ENCODE data around the gene IGSF23.

The IGSF23 gene

DNA sequence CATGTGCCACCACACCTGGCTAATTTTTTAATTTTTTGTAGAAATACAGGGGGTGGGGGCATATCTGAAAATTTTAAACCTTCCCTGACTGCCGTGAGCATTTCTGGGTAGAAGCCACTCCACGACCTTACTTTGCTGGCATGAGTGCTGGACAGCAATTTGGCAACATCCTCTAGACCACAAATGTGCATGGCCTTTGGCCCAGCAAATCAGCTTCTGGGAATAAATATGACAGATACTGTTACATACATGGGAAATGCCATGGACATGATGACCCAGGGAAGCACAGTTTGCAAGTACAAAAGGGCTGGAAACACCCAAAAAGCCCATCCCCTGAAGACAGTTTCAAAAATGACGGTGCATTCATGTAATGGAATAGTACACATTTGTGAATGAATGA, 27.2 kb downstream of the IGSF23 start:
- DNase-seq (ENCODE audit: low read depth in 2 of 2, low spot score in 1 of 2), result no peak

DNA sequence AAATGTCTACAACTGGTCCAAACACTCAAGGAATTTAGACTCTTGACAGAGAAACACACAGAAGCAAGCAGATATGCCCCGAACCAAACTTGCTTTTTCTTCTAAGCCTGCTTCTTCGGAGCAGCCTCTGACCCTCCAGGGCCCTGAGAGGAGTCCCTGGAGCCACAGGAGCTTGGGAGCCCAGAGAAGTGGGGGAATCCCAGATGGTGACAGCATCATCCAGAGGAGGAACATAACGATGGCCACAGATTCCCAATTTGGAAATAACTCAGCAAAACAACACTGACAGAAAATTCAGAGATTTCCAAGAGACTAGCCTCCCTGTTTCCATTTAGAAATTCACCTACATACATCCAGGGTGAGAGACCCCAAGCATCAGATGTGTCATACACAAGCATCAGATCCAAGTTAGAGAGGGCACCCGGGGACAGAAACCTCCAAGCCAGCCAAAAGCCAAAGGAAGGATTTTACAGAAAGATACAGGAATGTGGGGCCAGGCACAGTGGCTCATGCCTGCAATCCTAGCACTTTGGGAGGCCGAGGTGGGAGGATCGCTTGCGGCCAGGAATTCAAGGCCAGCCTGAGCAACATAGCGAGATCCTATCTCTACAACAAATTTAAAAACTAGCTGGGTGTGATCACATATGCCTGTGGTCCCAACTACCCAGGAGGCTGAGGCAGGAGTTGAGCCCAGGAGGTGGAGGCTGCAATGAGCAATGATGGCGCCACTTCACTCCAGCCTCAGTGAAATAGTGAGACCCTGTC, 28.3 kb downstream of the IGSF23 start:
- DNase-seq (ENCODE audit: low read depth in 2 of 2, low spot score in 1 of 2), result no peak

DNA sequence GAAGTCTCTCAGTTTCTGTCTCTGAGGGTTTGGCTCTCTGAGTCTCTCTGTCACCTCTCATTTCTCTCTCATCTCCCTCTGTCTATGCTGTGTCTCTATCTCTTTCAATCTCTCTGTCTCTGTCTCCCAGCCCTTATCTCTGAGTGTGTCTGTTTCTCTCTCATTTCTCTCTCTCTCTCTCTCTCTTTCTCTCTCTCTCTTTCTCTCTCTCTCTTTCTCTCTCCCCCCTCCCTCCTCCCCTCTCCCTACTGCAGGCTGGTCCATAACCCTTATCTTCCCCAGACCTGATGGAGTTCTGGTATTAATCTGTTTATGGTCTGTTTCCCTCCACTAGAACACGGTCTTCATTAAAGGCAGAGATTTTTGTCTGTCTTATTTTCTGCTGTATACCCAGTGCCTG, 29.0 kb downstream of the IGSF23 start:
- DNase-seq (ENCODE audit: low read depth in 2 of 2, low spot score in 1 of 2), result no peak

DNA sequence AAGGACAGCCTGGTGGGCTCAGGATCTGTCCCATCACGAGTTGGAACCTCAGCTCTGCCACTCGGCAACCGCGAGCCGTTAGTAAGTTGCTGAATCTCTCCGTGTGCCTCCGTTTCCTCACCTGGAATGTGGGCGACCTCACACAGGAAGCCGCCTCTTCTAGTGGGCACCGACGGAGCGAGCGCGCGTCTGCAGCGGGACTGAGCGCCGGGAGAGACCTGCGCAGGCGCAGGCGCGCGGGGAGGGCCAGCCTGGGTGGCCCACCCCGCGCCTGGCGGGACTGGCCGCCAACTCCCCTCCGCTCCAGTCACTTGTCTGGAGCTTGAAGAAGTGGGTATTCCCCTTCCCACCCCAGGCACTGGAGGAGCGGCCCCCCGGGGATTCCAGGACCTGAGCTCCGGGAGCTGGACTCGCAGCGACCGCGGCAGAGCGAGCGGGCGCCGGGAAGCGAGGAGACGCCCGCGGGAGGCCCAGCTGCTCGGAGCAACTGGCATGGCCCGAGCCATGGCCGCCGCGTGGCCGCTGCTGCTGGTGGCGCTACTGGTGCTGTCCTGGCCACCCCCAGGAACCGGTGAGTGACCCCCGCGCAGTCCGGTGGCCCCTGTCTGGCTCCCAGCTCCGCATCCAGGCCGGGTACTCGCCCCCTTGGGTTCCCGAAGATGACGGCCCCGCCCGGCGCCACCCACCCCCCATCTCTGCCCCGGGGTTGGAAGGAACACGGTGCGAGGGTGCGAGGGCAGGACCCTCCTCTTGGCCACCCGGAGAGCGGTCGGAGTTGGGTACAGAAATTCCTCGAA, 30.4 kb downstream of the IGSF23 start, which contains the start of gene PVR:
Gene PVR (plus strand): TSS at position 306 of the 797 bp plus-strand sequence. CDS start 187 bp downstream, at position 493.
- DNase-seq (ENCODE audit: low read depth in 2 of 2, low spot score in 1 of 2), result no peak

DNA sequence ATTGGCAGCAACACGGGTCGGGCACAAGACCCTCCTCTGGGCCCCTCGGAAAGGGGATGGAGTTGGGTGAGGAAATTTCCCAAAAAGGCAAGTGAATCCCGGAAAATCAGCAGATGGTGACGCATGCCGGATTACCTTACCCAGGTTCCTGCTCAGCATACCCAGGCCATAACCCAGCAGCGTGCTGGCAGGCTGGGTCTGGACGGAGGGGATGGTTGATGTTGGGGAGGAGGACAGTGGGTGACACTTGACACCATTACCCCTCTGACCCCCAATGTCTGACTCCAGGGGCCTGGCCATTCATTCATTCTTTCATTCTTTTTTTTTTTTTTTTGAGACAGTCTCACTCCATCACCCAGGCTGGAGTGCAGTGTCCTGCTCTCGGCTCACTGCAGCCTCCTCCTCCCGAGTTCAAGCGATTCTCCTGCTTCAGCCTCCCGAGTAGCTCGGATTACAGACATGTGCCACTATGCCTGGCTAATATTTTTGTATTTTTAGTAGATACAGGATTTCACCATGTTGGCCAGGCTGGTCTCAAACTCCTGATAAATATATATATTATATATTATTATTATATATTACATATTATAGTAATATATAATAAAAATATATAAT, 31.1 kb downstream of the IGSF23 start:
- no peak for DNase-seq (ENCODE audit: low read depth in 2 of 2, low spot score in 1 of 2)

DNA sequence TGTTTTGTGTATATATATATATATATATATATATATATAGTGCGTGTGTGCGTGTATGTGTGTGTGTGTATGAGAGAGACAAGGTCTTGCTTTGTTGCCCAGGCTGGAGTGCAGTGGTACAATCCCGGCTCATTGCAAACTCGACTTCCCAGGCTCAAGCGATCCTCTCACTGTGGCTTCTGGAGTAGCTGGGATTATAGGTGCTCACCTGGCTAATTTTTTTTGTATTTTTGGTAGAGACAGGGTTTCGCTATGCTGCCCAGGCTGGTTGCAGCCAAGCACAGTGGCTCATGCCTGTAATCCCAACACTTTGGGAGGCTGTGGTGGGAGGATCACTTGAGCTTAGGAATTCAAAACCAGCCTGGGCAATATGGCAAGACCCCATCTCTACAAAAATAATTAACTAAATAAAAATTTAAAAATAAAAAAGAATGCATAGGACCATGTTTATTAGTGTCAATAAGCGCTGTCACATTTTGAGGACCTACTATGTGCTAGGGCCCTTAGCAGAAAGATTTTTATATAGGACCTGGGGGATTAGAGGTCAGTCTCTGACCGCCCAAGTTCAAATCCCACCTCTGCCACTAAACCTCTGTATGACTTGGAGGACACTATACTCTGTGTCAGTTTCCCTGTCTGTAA, 32.2 kb downstream of the IGSF23 start:
- DNase-seq (ENCODE audit: low read depth in 2 of 2, low spot score in 1 of 2), result no peak

DNA sequence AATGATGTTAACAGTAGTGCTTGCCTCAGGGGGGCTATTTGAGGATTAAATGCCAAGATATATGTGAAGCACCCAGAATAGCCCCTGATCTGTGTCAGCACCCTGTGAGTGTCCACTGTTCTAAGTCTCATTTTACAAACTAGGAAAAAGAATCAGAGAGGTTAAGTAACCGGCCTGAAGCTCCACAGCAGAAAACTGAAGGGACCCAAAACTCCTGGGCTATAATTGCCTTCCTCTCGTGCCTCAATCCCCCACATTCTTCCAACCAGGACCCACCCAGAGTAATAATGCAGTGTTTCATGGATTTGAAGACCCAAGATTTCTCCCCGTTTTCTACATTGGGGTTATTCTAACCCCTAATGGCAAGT, 32.7 kb downstream of the IGSF23 start:
- DNase-seq (ENCODE audit: low read depth in 2 of 2, low spot score in 1 of 2), result no peak

DNA sequence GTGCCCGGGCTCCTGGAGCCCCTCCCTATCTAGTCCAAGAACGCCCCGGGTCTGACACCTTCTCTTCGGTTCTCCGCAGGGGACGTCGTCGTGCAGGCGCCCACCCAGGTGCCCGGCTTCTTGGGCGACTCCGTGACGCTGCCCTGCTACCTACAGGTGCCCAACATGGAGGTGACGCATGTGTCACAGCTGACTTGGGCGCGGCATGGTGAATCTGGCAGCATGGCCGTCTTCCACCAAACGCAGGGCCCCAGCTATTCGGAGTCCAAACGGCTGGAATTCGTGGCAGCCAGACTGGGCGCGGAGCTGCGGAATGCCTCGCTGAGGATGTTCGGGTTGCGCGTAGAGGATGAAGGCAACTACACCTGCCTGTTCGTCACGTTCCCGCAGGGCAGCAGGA, 33.8 kb downstream of the IGSF23 start:
- DNase-seq (ENCODE audit: low read depth in 2 of 2, low spot score in 1 of 2), result no peak

DNA sequence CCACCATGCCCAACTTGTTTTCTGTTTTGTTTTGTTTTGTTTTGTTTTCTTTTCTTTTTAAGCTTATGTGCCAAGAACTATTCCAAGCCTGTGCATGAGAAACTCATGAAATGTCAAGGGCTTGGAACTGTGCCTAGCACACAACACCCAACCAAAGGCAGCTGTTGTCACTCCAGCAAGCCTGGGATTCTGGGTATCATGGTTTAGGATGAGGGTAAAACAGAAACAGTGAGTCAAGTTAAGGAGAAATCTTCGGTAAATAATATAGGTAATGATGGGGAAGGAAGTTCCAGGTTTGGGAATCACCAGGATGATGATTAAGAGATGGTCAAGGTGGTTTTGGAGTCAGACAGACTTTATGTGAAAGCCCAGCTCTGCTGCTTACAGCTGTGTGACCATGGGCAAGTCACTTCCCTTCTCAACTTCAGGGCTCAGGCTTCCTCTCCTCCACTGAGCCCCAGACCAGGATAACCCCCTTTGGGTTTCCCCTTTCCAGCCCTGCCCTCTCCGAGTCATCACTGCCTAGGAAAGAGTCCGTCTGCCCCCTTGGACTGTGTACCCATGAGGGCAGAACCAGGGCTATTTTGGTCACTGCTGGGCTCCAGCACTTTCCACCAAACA, 35.4 kb downstream of the IGSF23 start:
- DNase-seq (ENCODE audit: low read depth in 2 of 2, low spot score in 1 of 2), result no peak

DNA sequence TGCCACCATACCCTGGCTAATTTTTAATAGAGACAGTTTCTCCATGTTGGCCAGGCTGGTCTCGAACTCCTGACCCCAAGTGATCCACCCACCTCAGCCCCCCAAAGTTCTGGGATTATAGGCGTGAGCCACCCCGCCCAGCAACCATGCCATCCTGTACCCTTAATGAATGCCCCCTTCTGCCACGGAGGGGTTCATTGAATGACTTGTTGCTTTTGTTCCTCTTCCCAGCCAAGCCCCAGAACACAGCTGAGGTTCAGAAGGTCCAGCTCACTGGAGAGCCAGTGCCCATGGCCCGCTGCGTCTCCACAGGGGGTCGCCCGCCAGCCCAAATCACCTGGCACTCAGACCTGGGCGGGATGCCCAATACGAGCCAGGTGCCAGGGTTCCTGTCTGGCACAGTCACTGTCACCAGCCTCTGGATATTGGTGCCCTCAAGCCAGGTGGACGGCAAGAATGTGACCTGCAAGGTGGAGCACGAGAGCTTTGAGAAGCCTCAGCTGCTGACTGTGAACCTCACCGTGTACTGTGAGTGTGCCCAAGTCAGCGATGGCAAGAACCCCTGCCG, 36.3 kb downstream of the IGSF23 start:
- no peak for DNase-seq (ENCODE audit: low read depth in 2 of 2, low spot score in 1 of 2)

DNA sequence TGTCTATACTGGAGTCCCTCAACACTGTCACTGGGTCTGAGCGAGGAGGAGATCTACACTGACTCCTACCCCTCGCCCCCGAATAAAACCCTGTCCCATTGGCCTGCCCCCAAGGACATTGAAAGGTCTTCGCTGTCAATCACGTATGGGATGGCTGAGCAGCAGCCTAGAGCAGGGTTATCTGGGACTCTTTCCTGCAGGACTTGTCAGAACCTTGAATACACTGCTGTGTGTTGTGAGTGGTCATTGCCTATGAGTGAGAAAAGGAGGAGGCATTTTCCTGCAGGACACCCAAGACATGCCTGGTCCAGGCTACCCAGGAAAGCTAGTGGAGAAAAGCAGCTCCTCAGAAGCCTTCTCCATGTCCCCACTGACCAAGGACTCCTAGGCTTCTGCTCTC, 40.0 kb downstream of the IGSF23 start:
- no peak for DNase-seq (ENCODE audit: low read depth in 2 of 2, low spot score in 1 of 2)

DNA sequence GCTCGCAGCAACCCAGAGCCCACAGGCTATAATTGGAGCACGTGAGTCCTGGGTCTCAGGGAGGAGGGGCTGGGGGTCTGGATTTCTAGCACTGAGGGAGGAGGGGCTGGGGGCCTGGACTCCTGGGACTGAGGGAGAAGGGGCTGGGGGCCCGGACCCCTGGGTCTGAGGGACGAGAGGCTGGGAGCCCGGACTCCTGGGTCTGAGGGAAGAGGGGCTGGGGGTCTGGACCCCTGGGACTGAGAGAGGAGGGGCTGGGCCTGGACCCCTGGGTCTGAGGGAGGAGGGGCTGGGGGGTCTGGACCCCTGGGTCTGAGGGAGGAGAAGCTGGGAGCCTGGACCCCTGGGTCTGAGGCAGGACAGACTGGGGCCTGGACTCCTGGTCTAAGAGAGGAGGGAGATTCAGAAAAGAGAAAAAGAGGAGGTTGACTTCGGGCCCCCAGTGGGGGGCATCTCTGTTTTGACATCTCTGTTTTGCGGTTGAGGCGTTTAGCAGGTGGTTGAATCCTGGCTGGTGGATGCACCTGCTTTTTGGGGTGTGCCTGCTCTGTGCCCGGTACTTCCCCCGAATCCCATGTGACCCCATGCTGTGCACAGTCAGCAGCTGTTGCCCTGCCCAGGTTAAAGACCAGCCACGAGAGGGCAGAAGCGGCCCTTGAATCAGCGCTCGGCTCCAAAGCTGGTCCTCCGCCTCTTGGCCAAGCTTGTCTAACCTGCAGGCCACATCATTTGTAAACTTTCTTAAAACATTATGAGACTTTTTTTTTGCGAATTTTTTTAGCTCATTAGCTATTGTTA, 40.8 kb downstream of the IGSF23 start:
- peak; percentile 15 to 40 for DNase-seq (ENCODE audit: low read depth in 2 of 2, low spot score in 1 of 2)

DNA sequence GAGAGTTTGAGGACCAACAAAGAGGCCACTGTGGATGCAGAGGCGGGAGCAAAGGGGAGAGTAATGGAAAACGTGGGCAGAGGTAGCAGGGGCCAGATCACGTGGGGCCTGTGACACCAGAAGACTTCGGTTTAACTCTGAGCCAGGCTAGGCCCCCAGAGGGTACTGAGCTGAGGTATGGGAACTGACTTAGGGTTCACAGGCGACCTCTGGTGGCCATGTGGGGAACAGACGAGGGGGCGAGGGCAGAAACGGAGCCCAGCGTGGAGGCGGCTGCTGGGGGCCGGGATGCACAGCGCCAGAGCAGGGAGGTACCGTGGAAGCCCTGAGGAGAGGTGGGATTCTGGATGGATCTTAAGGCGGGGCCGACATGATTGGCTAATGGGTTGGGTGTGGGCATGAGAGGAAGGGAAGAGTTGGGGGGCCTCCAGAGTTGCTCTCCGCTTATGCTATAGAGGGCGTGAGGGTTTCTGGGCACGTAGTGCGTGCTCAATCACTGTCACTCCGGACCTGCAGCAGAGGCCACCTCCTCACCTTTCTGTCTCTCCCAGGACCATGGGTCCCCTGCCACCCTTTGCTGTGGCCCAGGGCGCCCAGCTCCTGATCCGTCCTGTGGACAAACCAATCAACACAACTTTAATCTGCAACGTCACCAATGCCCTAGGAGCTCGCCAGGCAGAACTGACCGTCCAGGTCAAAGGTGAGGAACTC, 44.0 kb downstream of the IGSF23 start:
- DNase-seq (ENCODE audit: low read depth in 2 of 2, low spot score in 1 of 2), result peak; percentile 40 to 57

DNA sequence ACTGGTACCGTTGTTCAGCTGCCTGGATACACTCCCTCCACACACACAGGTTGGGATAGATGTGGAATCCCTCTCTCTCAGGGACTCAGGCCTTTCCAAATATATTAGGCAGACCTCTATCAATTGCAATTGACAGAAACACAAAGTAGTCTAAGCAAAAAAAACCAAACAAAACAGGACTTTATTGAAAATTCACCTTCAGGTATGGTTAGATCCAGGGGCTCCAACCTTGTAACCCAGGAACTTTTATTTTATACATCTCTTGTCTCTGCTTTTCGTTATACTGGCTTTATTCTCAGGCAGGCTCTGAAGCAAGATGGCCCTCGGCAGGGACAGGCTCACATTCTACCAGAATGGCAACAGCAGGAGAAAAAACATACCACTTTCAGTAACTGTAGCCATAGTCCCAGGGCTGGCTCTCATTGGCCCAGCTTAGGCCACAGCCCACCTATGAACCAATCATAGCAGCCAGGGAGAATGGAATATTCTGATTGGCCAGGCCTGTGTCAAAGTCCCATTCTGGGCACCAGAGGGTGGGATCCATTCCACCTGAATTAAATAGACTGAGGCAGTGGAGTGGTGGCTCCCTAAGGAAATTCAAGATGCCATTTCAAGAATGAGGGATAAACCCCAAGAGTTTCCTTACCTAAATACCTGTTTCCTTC, 44.8 kb downstream of the IGSF23 start:
- DNase-seq (ENCODE audit: low read depth in 2 of 2, low spot score in 1 of 2), result no peak

DNA sequence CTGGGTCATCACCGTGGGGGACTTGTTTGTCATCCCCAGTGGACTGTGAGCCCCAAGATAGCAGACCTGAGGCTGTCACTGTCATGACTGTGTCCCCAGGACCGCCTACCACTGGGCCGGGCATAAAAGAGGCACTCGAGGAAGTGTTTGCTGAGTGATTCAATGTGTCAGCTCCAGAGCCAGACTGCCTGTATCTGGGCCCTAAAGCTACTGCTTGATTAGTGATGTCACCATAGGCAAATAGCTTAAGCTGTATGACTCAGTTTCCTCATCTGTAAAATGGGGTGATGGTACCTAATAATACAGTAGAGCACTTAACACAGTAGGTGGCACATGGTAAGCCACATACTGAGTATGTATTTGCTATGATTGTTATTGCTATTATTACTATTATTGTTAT, 46.7 kb downstream of the IGSF23 start:
- DNase-seq (ENCODE audit: low read depth in 2 of 2, low spot score in 1 of 2), result no peak

DNA sequence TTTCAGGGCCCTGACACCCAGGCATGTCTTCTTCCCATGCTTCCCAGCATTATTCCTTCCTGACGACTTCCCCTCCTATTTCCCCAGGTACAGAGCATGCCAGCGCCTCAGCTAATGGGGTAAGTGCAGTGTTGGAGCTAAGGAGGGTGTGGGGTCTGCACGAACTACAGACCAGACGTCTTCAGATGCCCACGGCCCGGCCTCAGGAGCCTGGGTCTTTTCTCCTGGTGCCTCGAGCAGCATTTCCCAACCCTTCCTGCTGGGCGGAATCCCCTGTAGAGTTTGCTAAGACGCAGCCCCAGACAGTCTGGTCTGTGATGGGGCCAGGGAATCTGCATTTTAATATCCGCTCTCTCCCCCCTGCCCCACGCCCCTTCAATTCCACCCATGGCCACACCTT, 47.8 kb downstream of the IGSF23 start:
- DNase-seq (ENCODE audit: low read depth in 2 of 2, low spot score in 1 of 2), result no peak

DNA sequence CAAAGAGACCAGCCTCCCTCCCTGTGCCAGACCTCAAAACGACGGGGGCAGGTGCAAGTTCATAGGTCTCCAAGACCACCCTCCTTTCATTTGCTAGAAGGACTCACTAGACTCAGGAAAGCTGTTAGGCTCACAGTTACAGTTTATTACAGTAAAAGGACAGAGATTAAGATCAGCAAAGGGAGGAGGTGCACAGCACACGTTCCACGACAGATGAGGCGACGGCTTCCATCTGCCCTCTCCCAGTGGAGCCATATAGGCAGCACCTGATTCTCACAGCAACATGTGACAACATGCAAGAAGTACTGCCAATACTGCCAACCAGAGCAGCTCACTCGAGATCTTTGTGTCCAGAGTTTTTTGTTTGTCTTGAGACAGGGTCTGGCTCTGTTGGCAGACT, 48.5 kb downstream of the IGSF23 start:
- DNase-seq (ENCODE audit: low read depth in 2 of 2, low spot score in 1 of 2), result no peak

DNA sequence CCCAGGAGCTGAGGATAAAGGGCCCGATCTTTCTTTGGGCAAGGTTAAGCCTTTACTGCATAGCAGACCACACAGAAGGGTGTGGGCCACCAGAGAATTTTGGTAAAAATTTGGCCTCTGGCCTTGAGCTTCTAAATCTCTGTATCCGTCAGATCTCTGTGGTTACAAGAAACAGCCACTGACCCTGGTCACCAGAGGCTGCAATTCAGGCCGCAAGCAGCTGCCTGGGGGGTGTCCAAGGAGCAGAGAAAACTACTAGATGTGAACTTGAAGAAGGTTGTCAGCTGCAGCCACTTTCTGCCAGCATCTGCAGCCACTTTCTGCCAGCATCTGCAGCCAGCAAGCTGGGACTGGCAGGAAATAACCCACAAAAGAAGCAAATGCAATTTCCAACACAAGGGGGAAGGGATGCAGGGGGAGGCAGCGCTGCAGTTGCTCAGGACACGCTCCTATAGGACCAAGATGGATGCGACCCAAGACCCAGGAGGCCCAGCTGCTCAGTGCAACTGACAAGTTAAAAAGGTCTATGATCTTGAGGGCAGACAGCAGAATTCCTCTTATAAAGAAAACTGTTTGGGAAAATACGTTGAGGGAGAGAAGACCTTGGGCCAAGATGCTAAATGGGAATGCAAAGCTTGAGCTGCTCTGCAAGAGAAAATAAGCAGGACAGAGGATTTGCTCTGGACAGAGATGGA, 49.5 kb downstream of the IGSF23 start:
- no peak for DNase-seq (ENCODE audit: low read depth in 2 of 2, low spot score in 1 of 2)

Measured in stimulated activated CD8-positive, alpha-beta memory T cell treated with anti-CD3 and anti-CD28 coated beads, Interleukin-4, amount 100 ng/mL, for 4 hours (primary cell).